Calu3 (cell line): Measurements from ENCODE around the gene RABEPK. TPM values are rescaled to one million over a fixed set of nuclear protein-coding genes. Genes with fewer than 3 reads are reported as not detected.
"Not testable (repeated sequence)": the region's sequence is repeated elsewhere in the genome, so short reads cannot be mapped to it uniquely, and the experiment has no call there.

Experiments
- BruUV-seq: library from RNA; stranded (reverse); fragments of 400-500 nt; replicated peaks from 2 replicates; lab custom pipeline; 2021; lab: Mats Ljungman, UMichigan
- CTCF ChIA-PET: fragments of 300-600 bp; sonication (Branson Sonifier 250); formaldehyde crosslinking; loops from one replicate; lab custom pipeline; 2022; ENCODE audit warnings: antibody characterized with exemption; lab: Charles Lee
- DNase-seq: peaks from one replicate; pipeline ENCODE4 v3.0.0; 2022
- H3K27ac Mint-ChIP-seq: one replicate; pipeline ENCODE4 v1.8.0; 2022; ENCODE audit warnings: mixed read lengths; ENCODE audit not compliant: unreplicated experiment
- H3K27me3 Mint-ChIP-seq: one replicate; pipeline ENCODE4 v1.8.0; 2022; ENCODE audit warnings: mixed read lengths; ENCODE audit not compliant: unreplicated experiment
- H3K36me3 Mint-ChIP-seq: one replicate; pipeline ENCODE4 v1.8.0; 2022; ENCODE audit warnings: mild to moderate bottlenecking, moderate library complexity, mixed read lengths; ENCODE audit not compliant: insufficient read depth, unreplicated experiment
- H3K4me1 Mint-ChIP-seq: one replicate; pipeline ENCODE4 v1.8.0; 2022; ENCODE audit warnings: mild to moderate bottlenecking, low read depth, mixed read lengths; ENCODE audit not compliant: unreplicated experiment
- H3K4me3 Mint-ChIP-seq: one replicate; pipeline ENCODE4 v1.8.0; 2022; ENCODE audit warnings: mild to moderate bottlenecking, low read depth, moderate library complexity, mixed read lengths; ENCODE audit not compliant: unreplicated experiment
- H3K9me3 Mint-ChIP-seq: one replicate; pipeline ENCODE4 v1.8.0; 2022; ENCODE audit warnings: low read depth, mixed read lengths; ENCODE audit not compliant: unreplicated experiment
- intact Hi-C: fragments of 100-400 bp; cut with micrococcal nuclease; formaldehyde crosslinking; loops from one replicate; pipeline ENCODE4 v1.10.0; 2022; ENCODE audit not compliant: unreplicated experiment
- total RNA-seq: library from RNA; stranded (reverse); gene quantifications from 2 replicates; pipeline ENCODE4 v1.2.3, GENCODE V29; 2022
- TF ChIP-seq, protein P1 (sequence below): fragments of 200-600 bp; IDR thresholded peaks from one replicate; pipeline ENCODE4 v1.8.0; 2022; ENCODE audit warnings: antibody characterized with exemption; ENCODE audit not compliant: unreplicated experiment

RABEPK gene
- total RNA-seq, 1 experiment from 2014 or later, result 12.7 TPM

DNA sequence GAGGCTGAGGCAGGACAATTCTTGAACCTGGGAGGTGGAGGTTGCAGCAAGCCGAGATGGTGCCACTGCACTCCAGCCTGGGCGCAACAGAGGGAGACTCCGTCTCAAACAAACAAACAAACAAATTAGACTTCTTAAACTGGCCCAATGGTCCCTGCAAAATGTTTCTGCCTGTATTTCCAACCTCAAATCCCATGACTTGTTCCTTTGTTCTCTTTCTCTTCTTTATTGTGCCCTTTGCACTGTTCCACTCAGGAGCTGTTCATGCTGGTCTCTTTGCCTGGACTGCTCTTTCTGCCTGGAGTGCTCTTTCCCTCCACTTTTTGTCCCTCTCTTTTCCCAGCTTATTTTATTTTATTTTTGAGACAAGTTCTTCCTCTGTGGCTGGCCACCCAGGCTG lies 4.1 kb downstream of the RABEPK start:
- CTCF ChIA-PET, result no interaction called here
- H3K27ac Mint-ChIP-seq, result no peak overlapping the region
- no peak for DNase-seq
- no peak overlapping the region for H3K4me3 Mint-ChIP-seq
- H3K27me3 Mint-ChIP-seq, result no peaks in the 10 kb centered on the region
- intact Hi-C loops, result no loop called here
- H3K4me1 Mint-ChIP-seq, result peaks cover 8% of the 10 kb centered on the region
- H3K9me3 Mint-ChIP-seq, result no peaks in the 10 kb centered on the region
- peaks cover 22% of the 10 kb centered on the region for H3K36me3 Mint-ChIP-seq
- TF ChIP-seq, protein P1, sequence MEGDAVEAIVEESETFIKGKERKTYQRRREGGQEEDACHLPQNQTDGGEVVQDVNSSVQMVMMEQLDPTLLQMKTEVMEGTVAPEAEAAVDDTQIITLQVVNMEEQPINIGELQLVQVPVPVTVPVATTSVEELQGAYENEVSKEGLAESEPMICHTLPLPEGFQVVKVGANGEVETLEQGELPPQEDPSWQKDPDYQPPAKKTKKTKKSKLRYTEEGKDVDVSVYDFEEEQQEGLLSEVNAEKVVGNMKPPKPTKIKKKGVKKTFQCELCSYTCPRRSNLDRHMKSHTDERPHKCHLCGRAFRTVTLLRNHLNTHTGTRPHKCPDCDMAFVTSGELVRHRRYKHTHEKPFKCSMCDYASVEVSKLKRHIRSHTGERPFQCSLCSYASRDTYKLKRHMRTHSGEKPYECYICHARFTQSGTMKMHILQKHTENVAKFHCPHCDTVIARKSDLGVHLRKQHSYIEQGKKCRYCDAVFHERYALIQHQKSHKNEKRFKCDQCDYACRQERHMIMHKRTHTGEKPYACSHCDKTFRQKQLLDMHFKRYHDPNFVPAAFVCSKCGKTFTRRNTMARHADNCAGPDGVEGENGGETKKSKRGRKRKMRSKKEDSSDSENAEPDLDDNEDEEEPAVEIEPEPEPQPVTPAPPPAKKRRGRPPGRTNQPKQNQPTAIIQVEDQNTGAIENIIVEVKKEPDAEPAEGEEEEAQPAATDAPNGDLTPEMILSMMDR, result no peak
- BruUV-seq, result no TSS peak

DNA sequence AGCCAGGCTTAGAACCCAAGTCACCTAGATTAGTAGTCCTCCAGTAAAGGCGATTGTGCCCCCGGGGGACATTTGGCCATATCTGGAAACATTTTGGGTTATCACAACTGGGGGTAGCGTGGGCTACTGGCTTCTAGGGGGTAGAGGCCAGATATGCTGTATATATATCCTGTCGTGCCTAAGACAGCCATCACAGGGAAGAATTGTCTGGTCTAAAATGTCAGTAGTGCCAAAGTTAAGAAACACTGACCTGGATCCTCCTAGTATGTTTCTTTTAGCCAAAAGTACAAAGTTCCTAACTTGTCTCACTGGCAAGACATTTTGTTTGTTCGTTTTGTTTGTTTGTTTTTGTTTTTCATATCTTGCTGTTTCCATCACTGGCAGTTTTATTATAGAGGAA lies 13.8 kb downstream of the RABEPK start:
- Mint-ChIP-seq H3K4me1 (no peaks in the 10 kb centered on the region), H3K9me3 (no peaks in the 10 kb centered on the region), H3K4me3 (no peak overlapping the region), H3K27ac (no peak overlapping the region), H3K27me3 (no peaks in the 10 kb centered on the region), H3K36me3 (peaks cover 7% of the 10 kb centered on the region)
- no TSS peak for BruUV-seq
- CTCF ChIA-PET, result no interaction called here
- DNase-seq, result no peak
- intact Hi-C loops, result no loop called here
- TF ChIP-seq, protein P1, result no peak

DNA sequence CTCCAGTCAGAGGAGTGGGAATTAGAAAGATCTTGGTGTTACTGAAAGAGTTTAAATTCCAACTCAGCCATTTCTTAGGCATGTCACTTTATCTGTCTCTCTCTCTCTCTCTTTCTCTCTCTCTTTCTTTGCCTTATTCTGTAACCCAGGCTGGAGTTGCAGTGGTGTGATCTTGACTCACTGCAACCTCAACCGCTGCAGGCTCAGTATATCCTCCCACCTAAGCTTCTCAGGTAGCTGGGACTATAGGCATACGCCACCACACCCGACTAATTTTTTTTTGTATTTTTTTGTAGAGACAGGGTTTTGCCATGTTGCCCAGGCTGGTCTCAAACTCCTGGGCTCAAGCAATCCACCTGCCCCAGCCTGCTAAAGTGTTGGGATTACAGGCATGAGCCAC lies 18.3 kb downstream of the RABEPK start:
- no peak for DNase-seq
- no peaks in the 10 kb centered on the region for H3K36me3 Mint-ChIP-seq
- intact Hi-C loops, result no loop called here
- no peak overlapping the region for H3K4me3 Mint-ChIP-seq
- no TSS peak for BruUV-seq
- H3K4me1 Mint-ChIP-seq, result no peaks in the 10 kb centered on the region
- no peaks in the 10 kb centered on the region for H3K9me3 Mint-ChIP-seq
- H3K27ac Mint-ChIP-seq, result no peak overlapping the region
- no peaks in the 10 kb centered on the region for H3K27me3 Mint-ChIP-seq
- CTCF ChIA-PET, result no interaction called here
- TF ChIP-seq, protein P1, result no peak

DNA sequence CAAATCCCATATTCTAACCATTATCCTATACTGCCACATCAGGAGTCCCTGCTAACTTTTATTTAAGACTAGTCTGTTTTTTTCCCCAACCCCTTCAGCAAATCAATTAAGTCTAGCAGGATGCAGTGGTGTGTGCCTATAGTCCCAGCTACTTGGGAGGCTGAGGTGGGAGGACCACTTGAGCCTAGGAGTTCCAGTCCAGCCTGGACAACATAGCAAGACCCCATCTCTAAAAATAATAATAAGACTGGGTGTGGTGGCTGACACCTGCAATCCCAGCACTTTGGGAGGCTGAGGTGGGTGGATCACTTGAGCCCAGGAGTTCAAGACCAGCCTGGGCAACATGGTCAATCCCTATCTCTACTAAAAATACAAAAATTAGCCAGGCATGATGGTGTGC lies 24.5 kb downstream of the RABEPK start:
- H3K9me3 Mint-ChIP-seq, H3K4me3 Mint-ChIP-seq, H3K36me3 Mint-ChIP-seq, BruUV-seq, H3K27ac Mint-ChIP-seq, intact Hi-C loops, DNase-seq, H3K27me3 Mint-ChIP-seq, H3K4me1 Mint-ChIP-seq: not testable (repeated sequence)
- CTCF ChIA-PET, result interaction anchor here (0.6 kb wide), 1 partner anchor 37 kb away, joined by 4 read pairs; the partner anchor contains the start of gene GAPVD1

DNA sequence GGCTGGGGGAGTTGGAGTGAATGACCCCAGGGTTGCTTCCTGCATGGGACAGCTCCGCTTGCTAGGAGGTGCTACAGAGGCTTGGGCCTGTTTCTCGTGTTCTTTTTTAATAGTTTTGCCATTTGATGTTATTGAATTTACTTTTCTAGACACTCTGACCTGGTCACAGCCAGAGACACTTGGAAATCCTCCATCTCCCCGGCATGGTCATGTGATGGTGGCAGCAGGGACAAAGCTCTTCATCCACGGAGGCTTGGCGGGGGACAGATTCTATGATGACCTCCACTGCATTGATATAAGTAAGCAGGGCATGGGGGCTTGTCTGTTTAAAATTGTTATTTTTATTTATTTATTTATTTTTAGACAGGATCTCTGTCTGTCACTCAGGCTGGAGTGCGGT lies 27.4 kb downstream of the RABEPK start:
- Mint-ChIP-seq H3K9me3 (no peaks in the 10 kb centered on the region), H3K4me3 (no peak overlapping the region), H3K36me3 (peaks cover 10% of the 10 kb centered on the region), H3K4me1 (no peaks in the 10 kb centered on the region), H3K27me3 (no peaks in the 10 kb centered on the region), H3K27ac (no peak overlapping the region)
- BruUV-seq, result no TSS peak
- CTCF ChIA-PET, result no interaction called here
- no peak for DNase-seq
- intact Hi-C loops, result no loop called here
- TF ChIP-seq, protein P1, result no peak
